ENCODE measurements around the gene DIP2A. TPM values are rescaled to one million over a fixed set of nuclear protein-coding genes. Genes with fewer than 3 reads are reported as not detected.

The DIP2A gene
- total RNA-seq, 2 donors from 2014 or later, result 44.2 to 82.2 TPM

DNA sequence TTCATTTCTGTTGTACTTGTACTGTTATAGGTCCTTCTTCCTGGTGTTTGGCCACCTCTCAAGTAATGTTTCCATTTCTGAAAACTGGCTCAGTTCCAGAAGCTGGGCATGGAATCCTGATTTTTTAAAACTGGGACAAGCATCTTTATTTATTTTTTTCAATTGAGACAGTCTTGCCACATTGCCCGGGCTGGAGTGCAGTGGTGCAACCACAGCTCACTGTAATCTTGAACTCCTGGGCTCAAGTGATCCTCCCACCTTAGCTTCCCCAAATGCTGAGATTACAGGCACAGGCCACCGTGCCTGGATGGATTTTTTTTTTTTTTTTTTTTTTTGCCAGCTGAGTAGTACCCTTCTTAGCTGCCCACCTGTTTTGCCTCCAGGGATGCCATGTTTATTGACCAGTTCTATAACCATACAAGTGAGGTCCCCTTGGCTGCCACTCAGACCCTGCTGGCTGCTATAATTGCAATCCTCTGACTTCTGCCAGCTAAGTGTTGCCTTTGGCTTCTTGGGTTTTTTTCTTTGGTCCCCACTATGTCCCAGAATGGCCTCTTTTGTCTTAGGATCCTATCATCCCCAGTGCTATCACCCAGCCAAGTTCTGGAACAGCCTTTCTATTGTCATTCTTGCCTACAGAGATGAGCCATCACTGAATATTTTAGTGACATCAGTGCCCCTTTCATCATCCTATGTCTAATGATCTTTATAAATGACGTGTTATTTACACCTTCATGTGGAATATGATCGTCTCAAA, 3.9 kb upstream of the DIP2A start:
- DNase-seq (ENCODE audit: low spot score), result no peak
- no peak overlapping the region for H3K27ac ChIP-seq
- intact Hi-C loops (cut with DNase I), result loop anchor here (5.0 kb wide), 1 partner anchor 128 kb away; a partner anchor contains a TSS

GRCh38 chr21:46455575-46456385, 2.9 kb upstream of the DIP2A start:
- H3K4me3 ChIP-seq, result no peak overlapping the region
- H3K9me3 ChIP-seq, result no peaks in the 10 kb centered on the region
- TF ChIP-seq POLR2AphosphoS5 (IDR thresholded peaks at IDR 0.05) (no peak), POLR2A (IDR thresholded peaks at IDR 0.05) (no peak), CTCF (IDR thresholded peaks at IDR 0.05) (no peak)
- no peaks in the 10 kb centered on the region for H3K27me3 ChIP-seq (replicated peaks; ENCODE audit: insufficient read depth)
- H3K27ac ChIP-seq, result no peak overlapping the region
- intact Hi-C loops (cut with DNase I), result loop anchor here (5.0 kb wide), 1 partner anchor 128 kb away; a partner anchor contains a TSS
- 52% methylated on average over 10 of the region's 10 CpGs for WGBS
- DNase-seq (ENCODE audit: low spot score), result no peak
- H3K4me1 ChIP-seq (replicated peaks), result no peaks in the 10 kb centered on the region
- H3K36me3 ChIP-seq, result no peaks in the 10 kb centered on the region

More for the DNA sequence above, 3.9 kb upstream of the DIP2A start:
- H3K36me3 ChIP-seq, result no peaks in the 10 kb centered on the region
- no peaks in the 10 kb centered on the region for H3K9me3 ChIP-seq
- H3K4me1 ChIP-seq (replicated peaks), result no peaks in the 10 kb centered on the region
- 89% methylated on average over 4 of the region's 4 CpGs for WGBS
- H3K4me3 ChIP-seq, result no peak overlapping the region
- TF ChIP-seq POLR2A (IDR thresholded peaks at IDR 0.05) (no peak), POLR2AphosphoS5 (IDR thresholded peaks at IDR 0.05) (no peak), CTCF (IDR thresholded peaks at IDR 0.05) (no peak)
- H3K27me3 ChIP-seq (replicated peaks; ENCODE audit: insufficient read depth), result no peaks in the 10 kb centered on the region

- no peaks in the 10 kb centered on the region for H3K9me3 ChIP-seq
- H3K4me1 ChIP-seq (replicated peaks), result no peaks in the 10 kb centered on the region
- H3K27ac ChIP-seq, result no peak overlapping the region
- H3K27me3 ChIP-seq (replicated peaks; ENCODE audit: insufficient read depth), result no peaks in the 10 kb centered on the region
- intact Hi-C loops (cut with DNase I), result loop anchor here (5.0 kb wide), 1 partner anchor 129 kb away; a partner anchor contains a TSS
- H3K4me3 ChIP-seq, result no peak overlapping the region
- no peak for DNase-seq (ENCODE audit: low spot score)
- H3K36me3 ChIP-seq, result no peaks in the 10 kb centered on the region
- TF ChIP-seq POLR2A (IDR thresholded peaks at IDR 0.05) (no peak), CTCF (IDR thresholded peaks at IDR 0.05) (no peak), POLR2AphosphoS5 (IDR thresholded peaks at IDR 0.05) (no peak)
- 75% methylated on average over 4 of the region's 4 CpGs for WGBS
Observed at GRCh38 chr21:46456750-46457149, 1.9 kb upstream of the DIP2A start.

DNA sequence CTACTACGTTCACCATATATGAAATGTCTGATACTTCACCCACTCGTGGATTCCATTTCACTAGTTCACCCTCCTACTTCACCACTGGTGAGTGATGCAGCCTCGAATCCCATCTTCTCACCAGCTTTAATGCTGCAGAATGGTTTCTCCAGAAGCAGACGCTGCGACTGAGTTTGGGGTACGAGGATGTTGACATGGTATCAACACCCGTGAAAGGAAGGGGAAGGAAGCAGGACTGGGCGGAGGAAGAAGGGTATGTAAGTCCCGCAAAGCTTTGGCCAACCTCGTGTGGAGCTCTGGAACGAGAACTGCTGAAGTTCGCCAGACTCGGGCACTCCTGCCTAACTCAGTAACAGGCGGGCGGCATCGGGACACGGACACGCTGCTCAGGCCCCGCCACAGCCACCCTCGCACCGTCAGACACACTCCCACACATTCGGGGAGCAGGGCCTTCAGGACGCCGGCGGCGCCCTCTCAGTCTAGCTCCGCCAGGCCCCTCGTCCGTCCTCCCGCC, 833 bp upstream of the DIP2A start:
- H3K4me1 ChIP-seq (replicated peaks), result no peaks in the 10 kb centered on the region
- H3K9me3 ChIP-seq, result no peaks in the 10 kb centered on the region
- 1% methylated on average over 30 of the region's 30 CpGs for WGBS
- H3K27ac ChIP-seq, result peak overlapping the region; percentile 85 to 87
- H3K27me3 ChIP-seq (replicated peaks; ENCODE audit: insufficient read depth), result no peaks in the 10 kb centered on the region
- H3K36me3 ChIP-seq, result no peaks in the 10 kb centered on the region
- no peak for TF ChIP-seq POLR2A (IDR thresholded peaks at IDR 0.05)
- TF ChIP-seq POLR2AphosphoS5 (IDR thresholded peaks at IDR 0.05), result no peak
- no peak for TF ChIP-seq CTCF (IDR thresholded peaks at IDR 0.05)
- H3K4me3 ChIP-seq, result peak overlapping the region; percentile 97 to 99
- peak; percentile 8 for DNase-seq (ENCODE audit: low spot score)
- intact Hi-C loops (cut with DNase I), result loop anchor here (5.0 kb wide), 1 partner anchor 131 kb away; a partner anchor contains a TSS
